HepG2 (cell line): Measurements from ENCODE around the gene CDC14B. TPM values are rescaled to one million over a fixed set of nuclear protein-coding genes. Genes with fewer than 3 reads are reported as not detected.
A peak's percentile ranks its signal among the peaks of the same experiment; 100 is the strongest.

Experiments used
- AFF4 ChIP-seq: sonication (generic); formaldehyde crosslinking; IDR thresholded peaks from 2 replicates; pipeline ENCODE4 v1.4.0; 2020; ENCODE audit warnings: missing genetic modification reagents
- ARID3A ChIP-seq: IDR thresholded peaks from 2 replicates; pipeline ENCODE4 v1.6.1; 2012; ENCODE audit warnings: low read depth, low read length, improper control_type of control experiment
- CC2D1A ChIP-seq: sonication (generic); formaldehyde crosslinking; IDR thresholded peaks from 2 replicates; pipeline ENCODE4 v1.8.1; 2023; ENCODE audit warnings: mild to moderate bottlenecking, missing genetic modification reagents
- GATA4 ChIP-seq: sonication (generic); IDR thresholded peaks from 2 replicates; pipeline ENCODE4 v1.6.1; 2016; ENCODE audit warnings: antibody characterized with exemption, low read depth, borderline replicate concordance
- IRX3 ChIP-seq: sonication (generic); formaldehyde crosslinking; IDR thresholded peaks from 2 replicates; pipeline ENCODE4 v1.8.1; 2023; ENCODE audit warnings: mild to moderate bottlenecking, low read depth, missing genetic modification reagents, borderline replicate concordance
- LCORL ChIP-seq, 2 experiments: fragments of 450-650 bp in 1 of 2; sonication (generic) in 1 of 2; formaldehyde crosslinking in 1 of 2; IDR thresholded peaks; 2 replicates each; pipeline versions ENCODE4 v1.5.0 to v1.6.1; 2017 to 2020; ENCODE audit warnings: antibody characterized with exemption in 1 of 2, missing genetic modification reagents in 1 of 2
- NFYB ChIP-seq: sonication (generic); formaldehyde crosslinking; IDR thresholded peaks from 2 replicates; pipeline ENCODE4 v1.4.0; 2020; ENCODE audit warnings: missing genetic modification reagents
- NR2F1 ChIP-seq, 2 experiments: fragments of 450-650 bp in 1 of 2; formaldehyde crosslinking in 1 of 2; IDR thresholded peaks; 2 replicates each; pipeline versions ENCODE4 v1.5.0 to v1.6.1; 2016 to 2020; ENCODE audit warnings: mild to moderate bottlenecking in 1 of 2, missing compliant biosample characterization in 1 of 2, missing genetic modification reagents in 1 of 2, moderate library complexity in 1 of 2
- PAXIP1 ChIP-seq: sonication (generic); formaldehyde crosslinking; conservative IDR thresholded peaks from 2 replicates; pipeline ENCODE4 v1.4.0; 2020; ENCODE audit warnings: mild to moderate bottlenecking, missing genetic modification reagents, moderate library complexity
- SMAD1 ChIP-seq: sonication (generic); formaldehyde crosslinking; IDR thresholded peaks from 2 replicates; pipeline ENCODE4 v1.4.0; 2020; ENCODE audit warnings: missing genetic modification reagents, low read depth, mild to moderate bottlenecking, borderline replicate concordance
- SNRNP70 ChIP-seq: fragments of 200-400 bp; formaldehyde crosslinking; IDR thresholded peaks from 2 replicates; pipeline ENCODE4 v1.6.1; 2017; ENCODE audit warnings: mild to moderate bottlenecking, low read depth, low read length, moderate library complexity
- SRSF9 ChIP-seq: fragments of 200-400 bp; formaldehyde crosslinking; IDR thresholded peaks from 2 replicates; pipeline ENCODE4 v1.6.1; 2018; ENCODE audit warnings: borderline replicate concordance, mild to moderate bottlenecking, low read depth, low read length; ENCODE audit not compliant: insufficient read depth, poor library complexity, severe bottlenecking
- TCF7 ChIP-seq: sonication (generic); IDR thresholded peaks from 2 replicates; pipeline ENCODE4 v1.6.1; 2016; ENCODE audit warnings: antibody characterized with exemption, low read depth
- ZMAT3 ChIP-seq: sonication (generic); formaldehyde crosslinking; conservative IDR thresholded peaks from 2 replicates; pipeline ENCODE4 v1.7.0; 2021; ENCODE audit warnings: missing genetic modification reagents
- ZNF292 ChIP-seq: sonication (generic); formaldehyde crosslinking; IDR thresholded peaks from 2 replicates; pipeline ENCODE4 v1.8.1; 2022; ENCODE audit warnings: mild to moderate bottlenecking, low read depth, missing genetic modification reagents, borderline replicate concordance
- ZNF639 ChIP-seq: conservative IDR thresholded peaks from 2 replicates; pipeline ENCODE4 v1.6.1; 2018; ENCODE audit warnings: missing genetic modification reagents
- ZNF660 ChIP-seq: sonication (generic); formaldehyde crosslinking; IDR thresholded peaks from 2 replicates; pipeline ENCODE4 v1.5.1; 2020; ENCODE audit warnings: mild to moderate bottlenecking, low read depth, missing genetic modification reagents, borderline replicate concordance
- ZNF780A ChIP-seq: sonication (generic); formaldehyde crosslinking; IDR thresholded peaks from 2 replicates; pipeline ENCODE4 v1.8.0; 2022; ENCODE audit warnings: mild to moderate bottlenecking, missing genetic modification reagents, moderate library complexity
- ZNF790 ChIP-seq: sonication (generic); formaldehyde crosslinking; IDR thresholded peaks from 2 replicates; pipeline ENCODE4 v1.8.0; 2022; ENCODE audit warnings: missing genetic modification reagents, mild to moderate bottlenecking, borderline replicate concordance
- polyA plus RNA-seq, 8 experiments: library from polyadenylated mRNA; depleted of rRNA in 3 of 8; stranded (reverse) in 7 of 8; unstranded in 1 of 8; fragments of >200 nt; fragmentation: Illumina TruSeq in 4 of 8; extraction: Trizol in 4 of 8; gene quantifications; 2 replicates each; pipeline versions ENCODE4 v1.2.1 to v1.2.3, GENCODE V29; 2011 to 2016; ENCODE audit warnings: low read depth in 4 of 8, missing spikeins in 1 of 8, mixed read lengths in 1 of 8; ENCODE audit not compliant: insufficient read depth in 1 of 8
- total RNA-seq, 5 experiments: library from RNA; depleted of rRNA; stranded (reverse); fragments of >200 nt; fragmentation: Illumina TruSeq; extraction: Trizol; gene quantifications; 2 replicates each; pipeline ENCODE4 v1.2.3, GENCODE V29; 2016; ENCODE audit warnings: low read depth in 1 of 5

The CDC14B gene
- total and polyA plus RNA-seq, 2 of the 13 experiments (the other 11 are each of a cell fraction or from before 2014, with no cell fraction given), result 25.8 to 33.3 TPM

- no peak for TF ChIP-seq LCORL (IDR thresholded peaks at IDR 0.05)
- TF ChIP-seq LCORL (CRISPR knock-in tag; IDR thresholded peaks at IDR 0.05), result 0 out of 2 replicates have a peak, but pooled peaks have one; percentile 39
- peak; percentile 36; the same call in 1 of the 2 replicates for TF ChIP-seq GATA4
- TF ChIP-seq PAXIP1 (CRISPR knock-in tag), result no peak
- no peak for TF ChIP-seq NFYB
- TF ChIP-seq TCF7, result peak; percentile 88
- TF ChIP-seq NR2F1 (CRISPR knock-in tag; IDR thresholded peaks at IDR 0.05), result no peak
- TF ChIP-seq CC2D1A (CRISPR knock-in tag), result no peak
- TF ChIP-seq ZMAT3 (CRISPR knock-in tag), result no peak
- no peak for TF ChIP-seq SMAD1 (CRISPR knock-in tag)
- TF ChIP-seq ZNF639, result no peak
- no peak for TF ChIP-seq ZNF292 (CRISPR knock-in tag)
- TF ChIP-seq ARID3A, result no peak
- no peak for TF ChIP-seq SNRNP70
- no peak for TF ChIP-seq IRX3 (CRISPR knock-in tag)
- no peak for TF ChIP-seq ZNF780A (CRISPR knock-in tag)
- TF ChIP-seq ZNF660 (CRISPR knock-in tag), result no peak
- TF ChIP-seq AFF4, result no peak
- TF ChIP-seq ZNF790 (CRISPR knock-in tag), result no peak
- no peak for TF ChIP-seq SRSF9
Observed at GRCh38 chr9:96490534-96491078, 129.0 kb downstream of the CDC14B start (continued).
